ENCODE data around the gene EVPL.
"Not testable (repeated sequence)": the region's sequence is repeated elsewhere in the genome, so short reads cannot be mapped to it uniquely, and the experiment has no call there.

EVPL gene

DNA sequence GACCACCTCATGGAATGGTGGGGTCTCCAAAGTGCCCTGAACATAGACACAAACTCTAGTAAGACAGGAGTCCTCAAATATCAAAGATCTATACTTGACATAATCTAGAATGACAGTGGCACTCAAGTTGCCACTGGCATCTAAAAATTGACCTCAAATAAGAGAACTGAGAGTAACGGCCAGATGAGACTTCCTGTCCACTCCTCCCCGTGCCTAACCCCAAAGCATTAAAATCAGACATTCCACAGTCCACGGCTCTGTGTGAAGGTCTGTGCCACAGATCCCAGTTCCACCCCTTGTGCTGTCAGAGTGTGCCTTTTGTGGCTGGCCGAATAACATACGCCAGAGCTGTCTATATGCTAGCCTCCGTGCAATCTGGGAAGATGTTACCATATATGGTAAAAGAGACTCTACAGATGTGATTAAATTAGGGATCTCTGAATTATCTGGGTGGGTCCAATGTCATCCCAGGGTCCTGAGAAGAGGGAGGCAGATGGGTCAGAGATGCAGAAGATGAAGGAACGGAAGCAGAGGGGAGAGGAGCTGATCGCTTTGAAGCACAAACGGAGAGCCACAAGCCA is 21.0 kb upstream of the EVPL start:
- no peak for DNase-seq (ENCODE audit: low read depth)

DNA sequence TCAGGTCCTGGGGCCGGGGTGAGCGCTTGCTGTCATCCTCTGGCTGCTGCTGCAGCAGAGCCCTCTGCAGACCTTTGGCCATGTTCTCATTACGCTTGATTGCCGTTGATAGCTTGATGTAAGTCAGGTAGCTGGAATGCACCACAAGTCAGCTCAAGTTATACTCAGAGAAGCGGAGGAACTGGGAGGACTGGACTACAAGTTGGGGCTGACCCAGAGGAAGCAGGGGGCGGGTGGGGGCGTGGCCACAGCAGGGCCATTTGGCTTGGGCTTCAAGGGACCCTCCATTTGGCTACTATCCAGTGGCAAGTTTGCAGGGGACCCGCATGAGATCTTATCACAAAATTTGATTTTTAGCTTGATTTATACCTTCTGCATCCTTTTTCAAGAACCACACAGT is 19.0 kb upstream of the EVPL start:
- no peak for DNase-seq (ENCODE audit: low read depth)

DNA sequence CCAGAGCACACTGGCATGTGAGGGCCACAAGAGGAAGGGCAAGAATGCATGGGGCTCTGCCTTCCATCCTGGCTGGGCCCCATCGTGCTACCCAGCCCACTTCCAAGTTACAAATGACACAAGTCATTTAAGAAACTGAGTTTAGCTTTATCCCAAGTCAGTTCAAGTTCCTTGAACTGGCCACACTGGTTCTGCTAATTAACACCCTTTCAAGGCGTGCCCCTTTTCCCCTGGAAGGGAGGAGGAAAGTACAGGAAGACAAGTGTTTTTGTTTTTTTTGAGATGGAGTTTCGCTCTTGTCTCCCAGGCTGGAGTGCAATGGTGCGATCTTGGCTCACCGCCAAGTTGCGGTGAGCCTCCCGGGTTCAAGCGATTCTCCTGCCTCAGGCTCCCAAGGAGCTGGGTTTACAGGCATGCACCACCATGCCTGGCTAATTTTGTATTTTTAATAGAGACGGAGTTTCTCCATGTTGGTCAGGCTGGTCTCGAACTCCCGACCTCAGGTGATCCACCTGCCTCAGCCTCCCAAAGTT is 17.4 kb upstream of the EVPL start:
- DNase-seq (ENCODE audit: low read depth), result not testable (repeated sequence)

DNA sequence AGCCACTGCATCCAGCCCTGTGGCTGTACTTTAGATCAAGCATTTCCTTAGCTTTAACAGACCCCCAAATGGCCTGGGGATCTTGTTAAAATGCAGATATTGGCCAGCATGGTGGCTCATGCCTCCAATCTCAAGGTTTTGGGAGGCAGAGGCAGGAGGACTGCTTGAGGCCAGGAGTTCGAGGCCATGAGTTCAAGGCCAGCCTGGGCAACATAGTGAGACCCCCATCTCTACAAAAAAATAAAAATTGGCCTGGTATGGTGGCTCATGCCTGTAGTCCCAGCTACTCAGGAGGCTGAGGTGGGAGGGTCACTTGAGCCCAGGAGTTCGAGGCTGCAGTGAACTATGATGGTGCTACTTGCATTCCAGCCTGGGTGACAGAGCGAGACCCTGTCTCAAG is 15.8 kb upstream of the EVPL start:
- DNase-seq (ENCODE audit: low read depth), result not testable (repeated sequence)

DNA sequence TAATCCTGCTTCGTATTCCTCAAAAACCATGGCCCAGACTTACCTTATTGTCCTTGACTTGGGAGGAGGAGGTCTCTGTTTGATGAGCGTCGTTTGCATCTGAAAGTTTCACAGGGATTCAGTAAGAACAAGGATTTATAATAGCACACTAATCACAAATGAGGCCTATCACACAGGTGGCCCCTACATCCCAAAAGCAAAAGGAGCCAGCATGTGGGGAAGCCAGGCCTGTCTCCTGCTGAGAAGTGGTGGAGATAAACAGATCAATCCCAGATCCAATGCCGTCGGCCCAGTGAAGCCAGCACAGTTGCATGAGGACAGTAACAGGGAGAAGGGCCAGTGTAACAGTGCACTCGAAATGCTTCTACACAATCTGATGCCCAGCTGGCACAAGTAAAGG is 13.3 kb upstream of the EVPL start:
- DNase-seq (ENCODE audit: low read depth), result no peak

DNA sequence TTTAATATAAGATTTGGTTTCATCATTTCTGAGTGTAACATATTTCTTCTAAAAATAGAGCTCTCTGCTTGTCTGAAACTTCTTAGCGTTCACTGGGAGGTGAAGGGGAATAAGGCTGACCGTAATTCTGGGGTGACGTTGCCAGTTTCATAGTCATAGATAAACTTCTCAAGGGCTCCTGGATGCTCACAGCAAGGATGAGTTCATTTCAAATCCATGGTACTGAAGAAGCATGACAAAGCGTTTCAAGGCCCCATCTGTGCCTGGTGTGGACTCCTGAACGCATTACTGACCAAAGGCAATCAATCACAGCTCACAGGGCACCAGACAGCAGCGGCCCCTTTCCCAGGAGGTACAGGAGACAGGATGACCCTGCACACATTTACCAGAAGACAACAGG is 12.0 kb upstream of the EVPL start:
- DNase-seq (ENCODE audit: low read depth), result no peak

DNA sequence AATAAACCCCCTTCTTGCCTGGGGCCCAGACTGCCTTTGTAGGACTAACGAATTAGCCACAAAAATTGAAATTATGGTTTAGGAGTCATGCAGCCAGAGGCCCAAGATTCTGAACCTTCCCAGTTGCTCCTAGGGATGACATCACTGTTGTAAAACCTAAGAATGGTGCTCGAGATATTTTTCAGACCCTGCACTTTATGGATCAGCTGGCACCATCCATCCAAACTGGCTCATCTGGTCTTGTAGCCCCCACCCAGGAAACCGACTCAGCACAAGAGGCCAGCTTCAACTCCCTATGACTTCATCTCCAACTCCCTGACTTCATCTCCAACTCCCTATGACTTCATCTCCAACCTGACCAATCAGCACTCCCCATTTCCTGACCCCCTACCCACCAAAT is 10.9 kb upstream of the EVPL start:
- no peak for DNase-seq (ENCODE audit: low read depth)

DNA sequence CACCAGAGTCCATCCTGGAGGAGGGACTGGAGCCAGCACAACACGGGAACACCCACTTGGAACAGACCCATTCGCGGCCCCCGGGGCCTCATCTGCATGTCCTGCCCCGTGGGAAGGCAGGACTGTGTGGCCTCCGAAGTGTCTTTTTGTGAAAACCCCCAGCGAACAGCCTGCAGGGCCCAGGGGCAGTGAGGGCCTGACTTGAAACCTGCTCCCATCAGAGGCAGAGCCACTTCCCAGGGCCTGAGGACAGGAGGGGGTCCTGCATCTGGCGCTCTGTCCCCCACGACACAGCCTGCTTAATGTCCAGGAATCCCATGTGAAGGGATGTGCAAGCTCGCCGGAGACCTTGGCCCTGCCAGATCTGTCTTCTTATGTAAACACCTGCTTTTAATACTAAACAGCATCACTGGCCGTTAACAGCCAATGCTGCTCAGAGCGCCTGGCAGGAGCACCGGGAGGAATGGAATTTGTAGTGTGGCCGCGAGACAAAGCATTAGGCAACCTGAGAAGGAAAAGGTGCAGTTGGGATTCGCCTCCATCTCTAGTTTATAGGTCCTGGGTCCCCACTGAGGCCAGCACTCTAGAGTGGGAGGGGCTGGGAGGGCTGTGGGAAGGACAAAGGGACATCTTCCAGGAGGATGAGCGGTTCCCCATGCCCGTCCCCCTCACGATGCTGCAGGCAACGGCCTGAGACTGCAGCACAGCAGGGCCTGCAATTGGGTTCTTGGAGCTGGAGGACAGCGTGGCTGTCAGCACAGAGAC is 9.6 kb upstream of the EVPL start:
- no peak for DNase-seq (ENCODE audit: low read depth)

DNA sequence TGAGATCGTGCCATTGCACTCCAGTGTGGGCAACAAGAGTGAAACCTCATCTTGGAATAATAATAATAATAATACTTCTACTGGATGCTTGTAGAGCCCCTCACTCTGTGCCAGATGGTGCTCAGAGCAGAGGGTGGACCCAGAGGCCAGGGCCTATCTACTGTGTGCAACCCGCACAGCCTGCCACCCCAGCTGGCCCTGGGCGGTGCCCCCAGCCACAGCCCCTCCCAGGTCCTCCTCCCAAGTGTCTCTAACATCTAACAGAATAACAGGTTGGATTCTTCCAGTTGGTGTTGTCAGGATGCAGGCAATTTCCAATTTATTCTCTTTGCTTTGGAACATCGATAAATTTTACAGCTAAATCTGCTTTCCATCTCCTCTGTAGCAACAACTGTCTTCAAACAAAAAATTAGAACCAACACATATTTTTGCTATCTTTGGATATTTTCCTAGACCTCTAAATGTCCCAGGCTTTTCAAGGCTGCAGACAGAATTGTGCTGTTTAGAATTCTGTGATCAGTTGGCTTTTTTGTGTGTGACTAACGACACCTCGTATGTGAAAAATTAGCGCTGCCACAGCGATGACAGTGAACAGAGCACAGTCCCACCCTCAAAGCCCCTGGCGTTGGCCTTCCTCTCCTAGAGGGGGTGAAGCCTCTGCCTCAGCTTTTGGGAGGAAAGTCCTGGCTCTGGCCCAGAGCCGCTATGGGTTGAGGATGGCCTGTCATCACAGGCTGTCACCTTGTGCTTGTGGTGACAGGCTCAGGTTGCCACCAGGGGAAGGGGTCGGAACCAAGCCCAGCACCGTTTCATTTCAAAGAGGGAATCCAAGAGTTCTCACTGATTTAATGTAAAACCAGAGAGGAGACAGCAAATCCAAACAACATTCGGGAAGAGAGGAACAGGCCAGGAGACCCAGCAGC is 7.6 kb upstream of the EVPL start:
- DNase-seq (ENCODE audit: low read depth), result no peak

DNA sequence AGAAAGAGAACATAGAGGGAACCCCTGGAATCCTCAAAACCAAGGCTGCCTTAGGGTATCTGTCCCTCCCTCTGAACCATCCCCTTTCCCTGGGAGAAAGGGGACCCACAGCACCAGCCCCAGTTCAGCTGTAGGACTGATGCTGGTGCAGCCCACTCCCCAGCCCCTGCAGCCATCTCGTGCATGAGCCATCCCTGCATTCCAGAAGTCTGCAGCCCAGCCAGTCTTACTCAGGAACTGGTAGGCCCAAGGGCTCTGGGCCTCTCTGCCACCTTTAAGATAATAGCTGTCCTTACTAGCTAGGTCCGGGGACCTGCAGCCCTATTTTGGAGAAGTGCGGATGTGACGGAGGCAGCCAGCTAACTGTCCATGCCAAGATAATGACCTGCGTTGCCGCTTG is 6.0 kb upstream of the EVPL start:
- DNase-seq (ENCODE audit: low read depth), result no peak

DNA sequence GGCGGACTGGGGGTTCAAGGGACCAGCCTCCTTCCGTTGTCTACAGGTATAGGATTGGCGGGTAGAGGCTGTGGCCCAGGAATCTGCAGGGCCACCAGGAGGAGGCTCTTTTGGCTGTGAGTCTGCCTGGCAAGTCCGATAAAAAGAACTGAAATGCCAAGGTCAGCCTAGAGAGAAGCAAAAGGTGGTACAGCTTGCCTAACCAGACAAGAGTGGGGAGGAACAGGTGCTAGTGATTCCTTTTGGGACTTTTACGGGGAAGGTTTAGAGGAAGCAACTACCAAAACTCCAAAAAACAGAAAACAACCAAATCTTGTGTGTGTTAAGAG is 5.6 kb upstream of the EVPL start:
- DNase-seq (ENCODE audit: low read depth), result no peak

DNA sequence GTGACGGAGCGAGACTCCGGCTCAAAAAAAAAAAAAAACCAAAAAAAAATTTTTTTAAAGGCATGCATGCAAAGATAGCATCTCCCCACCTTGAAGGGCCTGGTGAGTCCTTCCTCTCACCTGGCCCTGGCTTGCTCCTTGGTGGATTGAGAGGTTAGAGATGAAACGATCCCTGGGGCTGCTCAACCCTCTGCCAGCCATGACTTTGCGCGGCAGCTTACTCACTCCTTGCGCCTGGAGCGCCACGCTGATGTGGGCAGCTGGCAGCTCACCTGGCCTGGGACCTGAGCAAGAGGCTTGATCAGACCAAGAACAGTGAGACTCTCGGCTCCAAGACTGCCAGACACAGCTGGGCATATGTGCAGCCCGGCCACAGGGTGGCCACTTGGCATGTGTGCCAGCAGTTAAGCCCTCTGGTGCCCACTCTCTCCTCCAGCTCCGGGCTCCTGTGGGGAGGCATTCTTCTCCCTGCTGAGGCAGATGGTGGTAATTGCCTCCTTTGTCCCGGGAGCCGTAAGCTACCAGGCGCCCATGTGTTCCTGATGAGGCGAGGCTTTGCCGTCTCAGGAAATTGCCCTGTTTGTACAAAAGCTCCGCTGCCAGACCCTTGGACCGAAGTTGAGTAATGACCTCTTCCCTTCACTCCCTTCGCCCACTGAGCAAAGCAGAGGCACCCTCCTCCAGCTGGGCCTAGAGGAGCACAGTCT is 5.1 kb upstream of the EVPL start:
- DNase-seq (ENCODE audit: low read depth), result no peak

DNA sequence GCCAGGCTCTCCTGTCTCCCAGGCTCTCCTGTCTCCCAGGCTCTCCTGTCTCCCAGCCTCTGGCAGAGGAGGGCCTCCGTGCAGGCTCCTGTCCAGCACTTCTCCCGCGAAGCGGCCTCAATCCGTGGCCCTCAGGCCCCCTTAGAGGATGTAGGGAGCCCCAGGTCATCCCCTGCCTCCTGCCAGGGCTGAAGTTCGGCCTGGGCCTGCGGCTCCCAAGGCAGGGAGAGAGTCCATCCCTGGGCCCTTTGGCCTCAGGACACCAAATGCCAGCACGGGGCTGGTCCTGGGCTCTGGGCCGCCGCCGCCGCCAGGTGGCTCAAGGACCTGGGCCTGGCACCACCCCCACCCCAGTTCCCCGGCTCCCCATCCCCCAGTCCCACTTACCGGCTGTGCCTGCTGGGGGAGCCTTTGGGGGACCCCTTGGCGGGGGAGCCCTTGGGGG is 370 bp downstream of the EVPL start:
- no peak for DNase-seq (ENCODE audit: low read depth)

DNA sequence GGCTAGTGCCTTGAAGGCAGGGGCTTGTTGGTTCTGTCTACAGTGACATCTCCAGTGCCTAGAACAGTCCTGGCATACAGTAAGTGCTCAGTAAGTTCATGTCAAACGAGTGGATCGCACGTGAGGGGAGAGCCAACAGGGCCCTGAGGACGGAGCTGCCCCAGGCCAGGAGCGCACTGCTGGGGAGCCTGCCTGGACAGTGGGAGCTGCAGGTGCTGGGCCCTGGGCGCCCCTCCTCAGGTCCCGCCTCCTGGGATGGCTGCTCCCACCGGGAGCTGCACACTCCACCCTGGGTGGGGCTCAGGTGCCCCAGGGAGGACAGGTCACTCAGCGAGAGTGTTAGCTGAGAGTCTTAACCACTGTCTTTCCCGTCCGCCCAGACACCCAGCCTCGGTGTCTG is 1.8 kb downstream of the EVPL start:
- DNase-seq (ENCODE audit: low read depth), result no peak

DNA sequence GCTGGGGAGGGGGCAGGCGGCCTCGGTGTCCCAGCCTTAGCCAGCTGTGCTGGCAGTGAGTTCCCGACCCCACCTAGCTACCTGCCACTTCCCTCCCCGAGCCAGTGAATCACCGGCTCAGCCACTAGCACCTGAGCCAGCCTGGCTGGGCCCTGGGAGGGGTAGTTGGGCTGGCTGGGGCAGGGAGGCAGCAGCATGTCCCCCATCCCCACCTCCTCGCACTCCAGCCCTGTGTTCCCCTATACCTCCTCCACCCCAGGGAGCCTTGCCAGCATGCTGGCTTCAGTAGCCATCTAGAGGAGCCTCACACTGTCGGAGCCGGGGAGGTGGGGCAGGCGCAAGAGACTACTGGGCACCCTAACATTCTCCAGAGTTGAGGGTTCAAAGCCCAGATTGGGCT is 2.8 kb downstream of the EVPL start:
- no peak for DNase-seq (ENCODE audit: low read depth)

DNA sequence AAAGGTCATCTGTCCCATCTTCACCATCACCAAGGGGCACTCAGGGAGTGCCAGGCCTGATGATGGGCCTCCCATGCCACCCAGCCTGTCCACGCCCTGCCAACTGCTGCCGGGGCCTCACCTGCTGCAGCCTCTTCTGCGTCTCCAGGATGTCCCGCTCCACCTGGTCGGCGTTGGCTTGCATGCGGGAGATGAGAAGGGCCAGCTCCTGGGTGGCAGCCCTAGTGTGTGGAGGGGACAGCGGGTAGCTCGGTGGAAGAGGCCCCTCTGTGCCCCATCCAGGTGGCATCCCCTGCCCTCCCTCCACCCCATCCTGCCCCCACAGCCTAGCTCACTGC is 3.2 kb downstream of the EVPL start:
- no peak for DNase-seq (ENCODE audit: low read depth)

DNA sequence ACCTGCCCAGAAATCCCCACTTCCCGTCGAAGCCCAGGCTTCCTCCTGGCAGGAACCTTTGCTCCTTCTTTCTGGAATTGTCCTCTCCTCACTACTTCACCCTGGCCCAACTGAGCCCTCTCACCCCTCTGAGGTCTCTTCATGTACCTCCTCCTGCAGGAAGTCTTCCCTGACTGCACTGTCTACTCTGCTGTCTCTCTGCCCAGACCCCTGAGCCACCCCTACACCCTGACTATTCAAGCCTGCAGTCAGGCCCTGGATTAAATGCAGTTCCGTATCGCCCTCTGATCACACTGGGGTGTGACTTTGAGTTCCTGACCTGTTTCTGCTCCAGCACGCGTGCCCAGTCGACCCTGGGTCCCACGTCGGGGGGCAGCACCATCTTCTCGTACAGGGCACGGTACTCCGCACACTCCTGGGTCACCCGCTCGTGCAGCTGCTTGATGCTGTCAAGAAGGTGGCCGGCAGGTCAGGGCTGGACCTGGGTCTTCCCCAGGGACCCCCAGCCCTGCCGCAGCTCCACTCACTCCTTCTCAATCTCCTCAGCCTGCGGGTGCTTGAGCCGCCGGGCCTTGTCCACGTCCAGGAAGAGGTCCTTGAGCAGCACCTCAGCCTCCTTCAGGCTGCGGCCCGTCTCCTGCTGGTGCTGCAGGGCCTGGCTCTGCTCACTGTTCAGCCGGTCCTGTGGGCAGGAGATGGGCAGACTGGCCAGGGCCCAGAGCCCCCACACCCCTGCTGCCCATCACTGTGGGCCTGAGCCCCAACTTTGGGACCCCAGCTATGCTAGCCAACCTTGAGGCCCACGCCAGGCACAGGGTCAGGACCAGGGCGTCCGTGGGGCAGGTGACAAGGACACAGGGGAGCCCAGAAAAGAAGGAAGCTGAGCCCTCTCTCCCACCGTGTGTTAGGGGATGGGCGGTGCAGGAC is 3.9 kb downstream of the EVPL start:
- DNase-seq (ENCODE audit: low read depth), result no peak

DNA sequence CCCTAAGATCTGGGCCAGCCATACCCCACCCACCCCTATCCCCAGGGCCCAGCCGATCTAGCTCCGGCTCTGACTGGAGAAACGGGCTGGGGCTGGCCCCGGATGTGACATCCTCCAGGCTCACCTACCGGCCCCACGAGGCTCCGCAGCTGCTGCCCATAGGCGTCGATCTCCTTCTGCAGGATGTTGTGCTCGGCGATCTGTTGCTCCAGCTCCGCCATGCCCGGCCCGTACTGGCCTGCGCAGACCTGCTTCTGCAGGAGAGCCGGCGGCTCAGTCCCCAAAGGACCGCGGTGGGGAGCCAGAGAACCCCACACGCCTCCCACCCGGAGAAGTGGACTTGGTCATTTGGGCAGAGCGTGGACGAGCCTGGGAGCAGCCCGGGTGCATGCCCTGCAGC is 4.8 kb downstream of the EVPL start:
- no peak for DNase-seq (ENCODE audit: low read depth)

DNA sequence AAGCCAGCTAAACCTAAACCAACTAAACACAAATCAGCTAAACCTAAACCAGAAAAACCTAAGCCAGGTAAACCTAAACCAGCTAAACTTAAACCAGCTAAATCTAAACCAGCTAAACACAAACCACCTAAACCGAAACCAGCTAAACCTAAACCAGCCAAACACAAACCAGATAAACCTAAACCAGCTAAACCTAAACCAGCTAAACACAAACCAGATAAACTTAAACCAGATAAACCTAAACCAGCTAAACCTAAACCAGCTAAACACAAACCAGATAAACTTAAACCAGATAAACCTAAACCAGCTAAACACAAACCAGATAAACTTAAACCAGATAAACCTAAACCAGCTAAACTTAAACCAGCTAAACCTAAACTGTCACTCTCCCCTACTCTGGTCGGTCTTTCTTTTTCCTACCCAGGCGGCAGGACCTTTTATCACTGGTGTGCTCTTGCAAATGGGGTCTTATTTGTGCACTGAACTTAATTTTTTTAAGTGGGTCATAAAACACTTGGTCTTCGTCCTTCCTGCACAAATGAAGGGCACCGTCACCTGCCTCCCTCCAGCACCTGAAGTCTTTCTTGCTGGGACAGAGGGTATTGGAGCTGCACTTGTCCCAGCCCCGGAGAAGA is 7.2 kb downstream of the EVPL start:
- DNase-seq (ENCODE audit: low read depth), result no peak

DNA sequence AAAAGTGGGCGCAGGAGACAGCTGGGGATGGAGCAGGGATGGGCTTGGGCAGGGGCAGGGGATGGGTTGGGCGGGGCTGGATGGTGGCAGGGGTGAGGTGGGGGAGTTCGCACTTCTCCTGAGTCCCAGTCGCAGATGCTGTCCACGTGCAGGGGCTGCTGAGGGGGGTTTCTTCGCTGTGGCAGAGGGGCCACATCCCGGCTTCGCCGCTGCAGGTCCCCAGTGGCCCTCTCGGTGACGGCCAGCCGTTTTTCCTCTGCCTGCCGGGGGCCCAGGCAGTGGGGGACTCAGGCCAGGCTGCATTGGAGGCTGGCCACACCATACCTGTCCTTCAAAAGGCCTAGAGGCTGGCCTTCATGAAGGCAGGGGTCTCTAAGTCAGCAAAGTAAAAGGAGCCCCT is 8.3 kb downstream of the EVPL start:
- no peak for DNase-seq (ENCODE audit: low read depth)

DNA sequence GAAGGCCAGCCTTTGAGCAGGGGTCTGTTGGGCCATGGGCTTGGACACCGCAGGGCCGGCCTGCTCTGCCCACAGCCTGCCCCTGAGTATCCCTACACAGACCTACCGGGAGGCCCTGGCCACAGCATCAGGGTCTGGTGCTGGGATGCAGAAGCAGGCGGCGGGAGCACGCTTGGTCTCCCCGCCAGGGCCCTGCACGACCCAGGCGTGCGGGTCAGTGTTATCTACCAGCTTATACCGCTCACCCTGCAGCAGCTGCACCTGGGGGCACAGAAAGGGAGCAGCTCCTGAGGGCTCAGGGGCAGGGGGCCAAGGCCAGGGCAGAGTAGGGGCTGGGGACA is 8.8 kb downstream of the EVPL start:
- no peak for DNase-seq (ENCODE audit: low read depth)
